Activated T-helper 9 cell treated with anti-CD3 and anti-CD28 coated beads, Interleukin-2, amount 50 U/mL, for 16 hours (primary cell): Measurements from ENCODE around the gene FAM117A.
"Not testable (repeated sequence)": the region's sequence is repeated elsewhere in the genome, so short reads cannot be mapped to it uniquely, and the experiment has no call there.

Experiments
- DNase-seq: peaks from one replicate; pipeline ENCODE4 v3.0.0-alpha.2; 2020; ENCODE audit warnings: low read depth

Gene FAM117A

GRCh38 chr17:49764559-49765180, 739 bp upstream of the FAM117A start:
- no peak for DNase-seq

- no peak for DNase-seq
Observed at GRCh38 chr17:49762151-49762941, 1.6 kb downstream of the FAM117A start.

GRCh38 chr17:49760932-49761558, 2.9 kb downstream of the FAM117A start:
- DNase-seq = no peak

DNA sequence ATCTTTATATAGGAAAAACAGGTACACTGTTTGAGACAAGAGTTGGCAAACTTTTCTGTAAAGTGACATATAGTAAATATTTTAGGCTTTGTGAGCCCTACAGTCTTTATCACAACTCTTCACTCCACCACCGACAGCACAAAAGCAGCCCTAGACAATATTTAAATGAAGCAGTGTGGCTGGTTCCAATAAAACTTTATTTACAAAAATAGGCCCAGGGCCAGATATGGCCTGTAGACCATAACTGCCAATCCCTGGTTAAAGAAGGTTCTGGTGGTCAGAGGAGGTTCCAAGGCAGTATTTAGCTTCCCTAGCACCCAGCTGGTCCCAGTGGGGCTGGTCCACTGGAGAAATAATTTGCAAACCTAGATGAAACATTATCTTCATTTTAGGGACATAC, 3.6 kb downstream of the FAM117A start:
- no peak for DNase-seq

DNA sequence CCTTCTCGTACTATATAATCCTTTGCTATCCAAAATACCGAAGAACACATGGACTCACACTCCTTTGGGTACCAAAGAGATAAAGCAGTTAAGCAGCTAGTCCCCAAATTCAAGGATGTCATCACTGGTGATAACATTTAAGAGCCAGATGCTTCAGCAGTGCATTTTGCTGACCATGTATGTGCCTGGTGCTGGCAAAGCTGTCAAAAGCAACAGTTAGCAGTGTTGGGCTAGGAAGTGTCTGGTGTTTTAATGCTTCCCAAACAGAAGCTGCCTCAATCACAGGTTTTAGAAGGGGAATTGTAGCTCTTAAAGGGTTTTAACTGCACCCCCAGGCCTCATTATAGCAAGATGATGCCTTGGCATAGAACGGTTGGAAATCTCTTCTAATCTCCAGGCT, 4.7 kb downstream of the FAM117A start:
- no peak for DNase-seq

- DNase-seq = not testable (repeated sequence)
Observed at GRCh38 chr17:49758464-49759010, 5.4 kb downstream of the FAM117A start.

GRCh38 chr17:49757151-49757777, 6.7 kb downstream of the FAM117A start:
- no peak for DNase-seq

- DNase-seq = no peak
Observed at GRCh38 chr17:49756323-49757150, 7.4 kb downstream of the FAM117A start.

DNA sequence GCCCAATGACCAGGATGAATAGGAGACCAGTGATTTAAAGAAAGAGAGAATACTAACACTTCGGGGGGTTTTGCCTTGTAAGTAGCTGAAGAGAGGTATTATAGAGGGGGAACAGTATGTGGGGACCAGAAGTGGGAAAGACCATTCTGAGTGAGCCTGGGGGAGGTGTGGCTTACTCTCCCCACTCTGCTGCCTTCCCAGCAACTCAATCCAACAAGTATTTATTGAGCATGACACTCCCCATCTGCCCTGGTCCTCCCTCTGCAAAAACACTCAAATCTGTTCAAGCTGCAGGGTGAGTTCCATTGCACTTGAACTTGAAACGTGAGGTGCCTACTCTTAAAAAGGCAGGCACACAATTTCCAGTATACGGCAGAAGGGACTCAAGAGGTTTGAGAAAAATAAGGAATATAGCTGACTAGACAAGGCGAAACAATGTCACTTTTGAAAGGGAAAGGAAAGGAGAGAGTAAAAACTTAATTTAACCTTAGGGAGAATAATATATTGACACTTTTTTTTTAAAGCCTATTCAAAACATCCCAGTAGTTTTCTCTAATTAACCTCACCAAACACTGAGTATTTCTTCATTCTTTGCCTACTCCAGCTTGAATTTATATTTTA, 8.2 kb downstream of the FAM117A start:
- DNase-seq = no peak

DNA sequence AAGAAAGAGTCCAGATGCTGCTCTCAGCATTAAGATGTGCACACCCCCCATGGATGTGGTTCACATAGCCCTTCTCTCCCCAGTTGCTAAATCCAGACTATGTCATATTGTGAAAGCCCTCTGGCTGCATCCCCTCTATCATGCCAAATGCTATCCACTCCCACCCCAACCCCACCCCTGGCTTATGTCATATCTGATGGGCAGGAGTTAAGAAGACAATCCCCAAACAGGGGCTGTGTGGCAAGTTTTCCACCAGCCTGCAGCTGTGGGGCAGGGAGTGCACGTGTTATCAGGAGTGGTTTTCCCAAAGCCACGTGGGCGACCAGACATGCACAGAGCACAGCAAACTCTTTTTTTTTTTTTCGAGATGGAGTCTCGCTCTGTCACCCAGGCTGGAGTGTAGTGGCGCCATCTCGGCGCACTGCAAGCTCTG, 10.0 kb downstream of the FAM117A start:
- DNase-seq = no peak

DNA sequence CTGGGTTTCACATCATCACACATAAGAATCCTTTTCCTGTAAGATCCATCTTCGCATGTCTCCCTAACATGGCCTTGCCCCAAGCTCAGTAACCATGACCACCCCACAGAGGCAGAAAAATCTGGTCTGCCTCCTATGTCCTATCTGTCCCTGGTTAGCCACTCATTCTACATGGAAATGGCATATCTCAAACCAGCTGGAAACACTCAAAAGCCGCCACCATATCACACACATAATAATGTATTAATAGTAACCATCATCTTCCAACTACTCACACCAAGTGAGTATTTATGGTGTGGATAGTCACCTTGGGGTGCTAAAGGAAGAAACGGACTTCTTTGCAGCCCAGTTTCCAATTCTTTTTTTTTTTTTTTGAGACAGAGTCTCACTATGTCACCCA, 11.4 kb downstream of the FAM117A start:
- DNase-seq = no peak

DNA sequence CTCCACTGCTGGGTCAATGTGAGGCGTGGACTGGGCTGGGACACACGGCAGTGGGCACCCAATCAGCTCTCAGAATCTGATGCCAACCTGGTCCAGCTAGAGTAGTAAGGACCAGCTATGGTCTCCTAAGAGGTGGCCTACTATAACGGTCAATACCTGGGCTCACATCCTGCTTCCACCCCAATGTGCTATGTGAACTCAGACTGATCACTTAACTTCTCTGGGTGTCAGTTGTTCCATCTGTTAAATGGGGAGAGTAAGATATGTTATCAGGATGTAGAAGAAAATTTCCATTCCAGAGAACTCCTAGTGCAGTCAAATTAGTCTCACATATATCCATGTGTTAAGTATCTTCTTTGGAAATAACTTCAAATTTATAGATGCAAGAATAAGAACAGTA, 14.2 kb downstream of the FAM117A start:
- no peak for DNase-seq

DNA sequence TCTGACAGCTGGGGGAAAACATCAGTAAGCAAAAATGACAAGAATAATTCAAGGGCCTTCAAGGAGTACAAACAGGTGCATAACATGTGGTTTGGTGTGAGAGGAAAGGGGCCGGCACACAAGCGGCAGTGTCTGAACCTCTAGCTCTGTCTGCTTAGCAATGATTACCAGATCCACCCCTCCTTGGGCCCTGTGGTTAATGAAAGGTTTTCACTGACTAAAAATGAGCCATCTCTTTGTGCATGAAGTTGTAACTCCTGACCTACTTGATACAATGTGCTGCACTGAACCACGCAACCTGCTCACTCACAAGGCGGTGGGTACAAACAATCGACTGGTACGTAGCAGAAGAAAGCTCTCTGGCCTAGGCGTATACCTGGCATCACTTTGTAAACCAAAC, 15.1 kb downstream of the FAM117A start:
- DNase-seq = peak; percentile 44

DNA sequence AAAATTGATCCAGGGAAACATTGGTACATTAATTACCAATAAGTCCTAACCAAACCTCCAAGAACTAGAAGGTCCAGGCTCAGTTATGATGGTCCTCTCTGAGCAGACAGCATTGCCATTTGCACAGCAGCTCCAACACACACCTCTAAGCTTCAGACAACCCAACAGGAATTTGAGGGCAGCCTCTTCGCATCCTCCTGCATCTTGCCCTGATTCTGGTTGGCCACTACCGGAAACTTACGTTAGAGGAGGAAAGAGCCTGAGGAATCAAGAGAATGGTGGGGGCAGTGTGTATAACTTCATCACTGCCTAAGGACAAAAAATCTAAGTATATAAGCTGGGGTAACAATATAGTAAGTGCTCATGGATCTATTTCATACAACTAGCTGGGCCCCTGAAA, 15.7 kb downstream of the FAM117A start:
- DNase-seq = no peak

GRCh38 chr17:49747632-49748031, 16.3 kb downstream of the FAM117A start:
- no peak for DNase-seq

DNA sequence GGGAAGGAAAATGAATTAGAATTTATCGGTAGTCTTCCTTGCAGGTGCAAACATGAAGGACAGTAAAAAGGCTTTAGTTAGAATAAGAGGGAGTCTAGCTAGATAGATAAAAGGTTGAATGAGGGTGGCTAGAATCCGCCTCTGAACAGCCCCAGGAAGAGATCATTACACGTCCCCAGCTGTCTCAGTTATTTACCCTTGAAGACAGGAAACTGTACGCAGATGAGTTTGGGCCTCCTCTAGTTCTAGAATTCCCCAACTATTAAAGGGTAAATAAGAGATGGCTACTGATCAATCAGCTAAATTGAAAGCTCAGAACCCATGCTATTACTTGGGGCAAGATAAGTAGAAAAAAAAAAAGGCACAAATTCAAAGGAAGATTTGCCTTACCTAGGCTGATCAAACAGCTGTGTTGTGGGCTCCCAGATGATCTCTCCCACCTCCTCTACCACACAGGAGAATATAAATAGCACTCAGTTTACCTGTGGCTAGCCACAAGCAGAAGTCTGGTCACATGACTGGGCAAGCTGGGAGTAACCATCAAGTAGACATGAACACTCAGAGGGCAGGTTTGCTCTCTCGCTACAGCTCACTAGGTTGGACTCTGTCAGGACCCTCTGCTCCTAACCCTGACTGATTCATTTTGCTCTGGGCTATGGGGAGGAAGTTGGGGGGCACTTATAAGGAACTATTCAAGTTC, 17.0 kb downstream of the FAM117A start:
- no peak for DNase-seq

- DNase-seq = no peak
Observed at GRCh38 chr17:49745175-49746139, 18.5 kb downstream of the FAM117A start.

- no peak for DNase-seq
Observed at GRCh38 chr17:49742166-49742638, 21.7 kb downstream of the FAM117A start.

DNA sequence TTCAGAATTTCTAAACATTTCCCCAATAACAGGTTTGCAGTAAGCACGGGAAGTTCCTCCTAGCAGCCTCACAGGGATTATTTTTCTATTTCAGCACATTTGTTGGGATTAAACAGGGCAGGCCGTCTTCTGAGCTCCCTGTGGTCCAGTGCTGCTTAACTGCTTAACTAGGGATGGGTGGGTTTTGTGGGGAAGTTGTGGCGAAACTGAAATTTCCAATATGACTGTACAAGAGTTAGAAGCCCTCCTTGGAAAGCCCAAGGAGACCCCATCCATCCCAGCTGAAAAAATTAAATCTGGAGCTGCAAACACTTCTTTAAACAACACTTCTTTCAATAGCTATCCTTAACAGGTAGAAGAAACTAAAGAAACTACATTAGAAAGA, 22.2 kb downstream of the FAM117A start:
- no peak for DNase-seq
